Left lung (tissue), 10 donors: ENCODE data around the gene ANKS1A. TPM values are rescaled to one million over a fixed set of nuclear protein-coding genes. Genes with fewer than 3 reads are reported as not detected.

Experiments
- ATAC-seq: fragments of 200-7000 bp; cut with Tn5 transposase; one replicate; pipeline ENCODE4 v1.9.1; 2020; ENCODE audit warnings: moderate library complexity
- DNase-seq, 4 donors: peaks; one replicate each; pipeline ENCODE4 v3.0.0-alpha.2; 2013 to 2020
- H3K27ac ChIP-seq, 2 donors: fragments of 200-600 bp; sonication (generic) in 1 of 2; one replicate each; pipeline versions ENCODE4 v1.5.0 to v1.8.0; 2020 to 2021
- H3K27me3 ChIP-seq, 2 donors: fragments of 200-600 bp; sonication (generic) in 1 of 2; one replicate each; pipeline versions ENCODE4 v1.5.0 to v1.8.0; 2020 to 2021
- H3K36me3 ChIP-seq, 2 donors: fragments of 200-600 bp; sonication (generic) in 1 of 2; one replicate each; pipeline versions ENCODE4 v1.5.0 to v1.8.0; 2020 to 2021
- H3K4me1 ChIP-seq, 2 donors: fragments of 200-600 bp; one replicate each; pipeline ENCODE4 v1.8.0; 2021
- H3K4me3 ChIP-seq, 2 donors: fragments of 200-600 bp; sonication (generic) in 1 of 2; one replicate each; pipeline versions ENCODE4 v1.5.0 to v1.8.0; 2020 to 2021; ENCODE audit warnings: mild to moderate bottlenecking in 1 of 2
- H3K9me3 ChIP-seq, 2 donors: fragments of 200-600 bp; sonication (generic) in 1 of 2; one replicate each; pipeline versions ENCODE4 v1.5.0 to v1.8.0; 2020 to 2021
- intact Hi-C, 2 donors: fragments of 100-400 bp; cut with DNase I; formaldehyde crosslinking; loops; one replicate each; pipeline versions ENCODE4 v1.11.2 to v1.14.2; 2022
- polyA plus RNA-seq, 6 donors: library from polyadenylated mRNA; unstranded; fragments of 120-200 nt; gene quantifications; one replicate each; pipeline ENCODE4 v1.2.1, GENCODE V29; 2013; ENCODE audit not compliant: insufficient read length in 6 of 6
- total RNA-seq, 2 donors: library from RNA; stranded (reverse); fragmentation: NEBNext Ultra II Directional; extraction: Animal tissue kit (Norgen Biotek cat#: 25700); gene quantifications; one replicate each; pipeline ENCODE4 v1.2.1, GENCODE V29; 2021
- TF ChIP-seq, protein P1 (sequence below), 2 donors: fragments of 200-600 bp; sonication (generic) in 1 of 2; IDR thresholded peaks; one replicate each; pipeline versions ENCODE4 v1.5.0 to v1.8.0; 2021; ENCODE audit warnings: antibody characterized with exemption in 2 of 2
- donor health status: DM: no; HTN: yes; CAD: no.
- donor health status: DM: no; HTN: no; CAD: no.

Gene ANKS1A
- total and polyA plus RNA-seq, 8 donors: 23.0 to 45.4 (median 26.4) TPM

GRCh38 chr6:34919651-34920050 lies 30.6 kb downstream of the ANKS1A start:
- peaks cover 0 to 4% of the 10 kb centered on the region in 2 donors for H3K36me3 ChIP-seq
- TF ChIP-seq, protein P1, sequence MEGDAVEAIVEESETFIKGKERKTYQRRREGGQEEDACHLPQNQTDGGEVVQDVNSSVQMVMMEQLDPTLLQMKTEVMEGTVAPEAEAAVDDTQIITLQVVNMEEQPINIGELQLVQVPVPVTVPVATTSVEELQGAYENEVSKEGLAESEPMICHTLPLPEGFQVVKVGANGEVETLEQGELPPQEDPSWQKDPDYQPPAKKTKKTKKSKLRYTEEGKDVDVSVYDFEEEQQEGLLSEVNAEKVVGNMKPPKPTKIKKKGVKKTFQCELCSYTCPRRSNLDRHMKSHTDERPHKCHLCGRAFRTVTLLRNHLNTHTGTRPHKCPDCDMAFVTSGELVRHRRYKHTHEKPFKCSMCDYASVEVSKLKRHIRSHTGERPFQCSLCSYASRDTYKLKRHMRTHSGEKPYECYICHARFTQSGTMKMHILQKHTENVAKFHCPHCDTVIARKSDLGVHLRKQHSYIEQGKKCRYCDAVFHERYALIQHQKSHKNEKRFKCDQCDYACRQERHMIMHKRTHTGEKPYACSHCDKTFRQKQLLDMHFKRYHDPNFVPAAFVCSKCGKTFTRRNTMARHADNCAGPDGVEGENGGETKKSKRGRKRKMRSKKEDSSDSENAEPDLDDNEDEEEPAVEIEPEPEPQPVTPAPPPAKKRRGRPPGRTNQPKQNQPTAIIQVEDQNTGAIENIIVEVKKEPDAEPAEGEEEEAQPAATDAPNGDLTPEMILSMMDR (IDR thresholded peaks at IDR 0.05): no peak

DNA sequence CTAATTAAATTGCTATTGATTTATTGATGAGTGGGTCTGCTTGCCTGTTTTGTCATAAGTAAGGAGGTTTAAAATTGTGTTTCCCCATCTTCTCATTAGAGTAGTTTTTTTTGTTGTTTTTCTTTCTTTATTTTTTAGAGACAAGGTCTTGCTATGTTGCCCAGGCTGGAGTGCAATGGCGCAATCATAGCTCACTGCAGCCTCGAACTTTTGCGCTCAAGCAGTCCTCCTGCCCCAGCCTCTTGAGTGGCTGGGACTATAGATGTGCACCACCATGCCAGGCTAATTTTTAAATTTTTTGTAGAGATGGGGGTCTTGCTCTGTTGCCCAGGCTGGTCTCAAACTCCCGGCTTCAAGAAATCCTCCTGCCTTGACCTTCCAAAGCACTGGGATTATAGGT lies 31.0 kb downstream of the ANKS1A start:
- H3K36me3 ChIP-seq: peaks cover 0 to 4% of the 10 kb centered on the region in 2 donors
- DNase-seq (no peak), ATAC-seq (no peak)
- no peak overlapping the region for H3K4me3 ChIP-seq
- no peaks in the 10 kb centered on the region for H3K9me3 ChIP-seq
- no peaks in the 10 kb centered on the region for H3K27me3 ChIP-seq
- no peak overlapping the region for H3K27ac ChIP-seq
- intact Hi-C loops: no loop called here
- H3K4me1 ChIP-seq: no peaks in the 10 kb centered on the region
- TF ChIP-seq, protein P1 (IDR thresholded peaks at IDR 0.05): no peak

More at GRCh38 chr6:34919651-34920050, 30.6 kb downstream of the ANKS1A start:
- no peaks in the 10 kb centered on the region for H3K27me3 ChIP-seq
- intact Hi-C loops: no loop called here
- H3K4me3 ChIP-seq: no peak overlapping the region
- no peak overlapping the region for H3K27ac ChIP-seq
- ATAC-seq: no peak
- DNase-seq: no peak
- no peaks in the 10 kb centered on the region for H3K9me3 ChIP-seq
- no peaks in the 10 kb centered on the region for H3K4me1 ChIP-seq

DNA sequence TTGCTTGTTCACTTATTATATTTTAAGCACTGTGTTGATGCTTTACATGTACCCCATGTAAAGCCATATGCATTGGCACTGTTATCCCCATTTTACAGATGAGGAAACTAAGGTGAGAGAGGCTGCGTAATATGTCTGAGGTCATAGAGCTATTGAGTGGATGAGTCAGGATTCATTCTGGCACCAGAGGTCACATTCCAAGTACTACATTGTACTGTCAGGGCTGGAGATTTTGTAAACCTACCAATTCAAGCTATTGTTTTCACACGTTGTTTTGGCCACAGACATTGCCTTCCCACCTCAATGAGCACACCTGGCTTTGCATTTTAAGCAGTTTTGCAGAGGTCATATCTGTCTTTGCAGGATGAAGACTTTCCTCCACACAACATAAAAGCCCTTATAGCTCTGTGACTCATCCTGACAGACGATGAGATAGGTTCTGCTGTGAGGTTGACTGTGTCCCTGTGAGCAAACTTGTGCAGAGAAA lies 33.2 kb downstream of the ANKS1A start:
- no peak for ATAC-seq
- intact Hi-C loops: no loop called here

DNA sequence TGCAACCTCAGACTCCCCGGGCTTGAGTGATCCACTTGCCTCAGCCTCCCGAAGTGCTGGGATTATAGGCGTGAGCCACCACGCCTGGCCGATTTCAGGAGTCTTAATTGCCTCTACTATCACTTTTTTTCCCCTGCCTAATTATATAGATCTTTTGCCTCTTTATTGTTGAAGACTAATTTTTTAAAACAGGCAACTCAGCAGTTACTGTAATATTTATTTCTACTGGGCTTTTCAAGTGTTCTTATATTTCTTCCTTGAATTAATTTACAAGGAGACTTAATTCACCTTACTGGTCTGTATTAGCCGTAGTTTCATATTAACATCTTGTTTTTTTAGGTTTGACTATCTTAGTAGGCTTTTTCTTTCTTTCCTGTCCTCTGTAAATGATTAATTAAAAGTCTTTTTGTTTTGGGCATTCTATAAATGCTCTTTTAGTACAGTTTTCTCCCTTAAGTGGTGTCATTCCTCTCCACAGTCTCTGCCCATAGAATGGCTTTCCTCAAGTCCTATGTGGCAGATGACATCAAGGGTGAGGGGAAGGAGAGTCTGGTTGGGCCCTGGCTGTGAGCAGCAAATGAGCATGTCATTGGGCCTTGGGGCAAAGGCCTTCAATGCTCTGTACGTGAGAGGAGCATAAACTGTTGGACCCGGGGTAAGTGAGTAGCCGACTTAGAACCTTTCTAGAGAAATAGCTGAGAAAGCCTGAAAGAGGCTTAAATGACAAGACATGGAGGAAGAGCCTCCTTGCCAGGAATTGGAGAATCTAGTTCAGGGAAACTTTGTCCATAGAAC lies 36.0 kb downstream of the ANKS1A start:
- no peak for DNase-seq
- TF ChIP-seq, protein P1 (IDR thresholded peaks at IDR 0.05): no peak
- intact Hi-C loops: no loop called here
- Histone ChIP-seq H3K4me3 (no peak overlapping the region), H3K9me3 (no peaks in the 10 kb centered on the region), H3K4me1 (peaks cover 0 to 12% of the 10 kb centered on the region in 2 donors), H3K36me3 (no peaks in the 10 kb centered on the region), H3K27me3 (no peaks in the 10 kb centered on the region), H3K27ac (no peak overlapping the region)
- ATAC-seq: no peak

More for the DNA sequence above, 33.2 kb downstream of the ANKS1A start:
- Histone ChIP-seq H3K27ac (no peak overlapping the region), H3K9me3 (no peaks in the 10 kb centered on the region), H3K4me1 (no peaks in the 10 kb centered on the region), H3K27me3 (no peaks in the 10 kb centered on the region), H3K36me3 (peaks cover 0 to 4% of the 10 kb centered on the region in 2 donors), H3K4me3 (no peak overlapping the region)
- DNase-seq: no peak
- TF ChIP-seq, protein P1 (IDR thresholded peaks at IDR 0.05): no peak

GRCh38 chr6:34926655-34927054 lies 37.6 kb downstream of the ANKS1A start:
- TF ChIP-seq, protein P1 (IDR thresholded peaks at IDR 0.05): no peak
- DNase-seq: no peak
- Histone ChIP-seq H3K9me3 (no peaks in the 10 kb centered on the region), H3K4me1 (peaks cover 0 to 13% of the 10 kb centered on the region in 2 donors), H3K36me3 (no peaks in the 10 kb centered on the region), H3K27ac (no peak overlapping the region), H3K4me3 (no peak overlapping the region), H3K27me3 (no peaks in the 10 kb centered on the region)
- ATAC-seq: no peak
- intact Hi-C loops: no loop called here
